HepG2 (cell line): ENCODE measurements around the gene SLC22A31. TPM values are rescaled to one million over a fixed set of nuclear protein-coding genes. Genes with fewer than 3 reads are reported as not detected.

Experiments used
- ETV6 ChIP-seq: sonication (generic); formaldehyde crosslinking; conservative IDR thresholded peaks from 2 replicates; pipeline ENCODE4 v1.4.0; 2020; ENCODE audit warnings: missing genetic modification reagents
- HNRNPK ChIP-seq: fragments of 200-400 bp; formaldehyde crosslinking; IDR thresholded peaks from 2 replicates; pipeline ENCODE4 v1.6.1; 2018; ENCODE audit warnings: low read length, low read depth, moderate library complexity, mild to moderate bottlenecking; ENCODE audit not compliant: poor library complexity, severe bottlenecking
- KLF11 ChIP-seq: IDR thresholded peaks from 2 replicates; pipeline ENCODE4 v1.6.1; 2016; ENCODE audit warnings: missing compliant biosample characterization
- PAF1 ChIP-seq: IDR thresholded peaks from 2 replicates; pipeline ENCODE4 v1.6.1; 2016; ENCODE audit warnings: missing genetic modification reagents, missing compliant biosample characterization
- PITX1 ChIP-seq: sonication (generic); formaldehyde crosslinking; IDR thresholded peaks from 2 replicates; pipeline ENCODE4 v1.5.1; 2020; ENCODE audit warnings: mild to moderate bottlenecking, missing genetic modification reagents
- PPARG ChIP-seq: conservative IDR thresholded peaks from 2 replicates; pipeline ENCODE4 v1.6.1; 2016; ENCODE audit warnings: missing biosample characterization, missing genetic modification reagents
- ZFYVE20 ChIP-seq: sonication (generic); formaldehyde crosslinking; IDR thresholded peaks from 2 replicates; pipeline ENCODE4 v1.8.0; 2023; ENCODE audit warnings: low read depth, mild to moderate bottlenecking, moderate library complexity, missing genetic modification reagents, borderline replicate concordance
- ZNF160 ChIP-seq: sonication (generic); formaldehyde crosslinking; IDR thresholded peaks from 2 replicates; pipeline ENCODE4 v1.8.0; 2022; ENCODE audit warnings: mild to moderate bottlenecking, inconsistent platforms, missing genetic modification reagents
- ZNF24 ChIP-seq: fragments of 450-650 bp; IDR thresholded peaks from 2 replicates; pipeline ENCODE4 v1.6.1; 2017; ENCODE audit warnings: antibody characterized with exemption, mild to moderate bottlenecking
- ZNF331 ChIP-seq: sonication (generic); formaldehyde crosslinking; IDR thresholded peaks from 2 replicates; pipeline ENCODE4 v1.4.0; 2020; ENCODE audit warnings: missing genetic modification reagents
- ZNF441 ChIP-seq: sonication (generic); formaldehyde crosslinking; IDR thresholded peaks from 2 replicates; pipeline ENCODE4 v1.7.0; 2021; ENCODE audit warnings: missing genetic modification reagents, borderline replicate concordance
- ZNF841 ChIP-seq: sonication (generic); formaldehyde crosslinking; IDR thresholded peaks from 2 replicates; pipeline ENCODE4 v1.8.1; 2023; ENCODE audit warnings: missing genetic modification reagents, borderline replicate concordance
- polyA plus RNA-seq, 8 experiments: library from polyadenylated mRNA; depleted of rRNA in 3 of 8; stranded (reverse) in 7 of 8; unstranded in 1 of 8; fragments of >200 nt; fragmentation: Illumina TruSeq in 4 of 8; extraction: Trizol in 4 of 8; gene quantifications; 2 replicates each; pipeline versions ENCODE4 v1.2.1 to v1.2.3, GENCODE V29; 2011 to 2016; ENCODE audit warnings: low read depth in 4 of 8, missing spikeins in 1 of 8, mixed read lengths in 1 of 8; ENCODE audit not compliant: insufficient read depth in 1 of 8
- total RNA-seq, 5 experiments: library from RNA; depleted of rRNA; stranded (reverse); fragments of >200 nt; fragmentation: Illumina TruSeq; extraction: Trizol; gene quantifications; 2 replicates each; pipeline ENCODE4 v1.2.3, GENCODE V29; 2016; ENCODE audit warnings: low read depth in 1 of 5
- TF ChIP-seq, protein P1 (sequence below): sonication (generic); formaldehyde crosslinking; IDR thresholded peaks from 2 replicates; pipeline ENCODE4 v1.4.0; 2020; ENCODE audit warnings: missing genetic modification reagents
- TF ChIP-seq, protein P2 (sequence below): sonication (generic); formaldehyde crosslinking; IDR thresholded peaks from 2 replicates; pipeline ENCODE4 v1.5.1; 2020; ENCODE audit warnings: mild to moderate bottlenecking, missing genetic modification reagents, moderate library complexity
- TF ChIP-seq, protein P3 (sequence below): sonication (generic); formaldehyde crosslinking; IDR thresholded peaks from 2 replicates; pipeline ENCODE4 v1.5.1; 2020; ENCODE audit warnings: mild to moderate bottlenecking, moderate library complexity, missing genetic modification reagents
- TF ChIP-seq, protein P4 (sequence below): sonication (generic); formaldehyde crosslinking; IDR thresholded peaks from 2 replicates; pipeline ENCODE4 v1.5.1; 2020; ENCODE audit warnings: missing genetic modification reagents, mild to moderate bottlenecking, borderline replicate concordance

SLC22A31 gene
- total and polyA plus RNA-seq, 2 of the 13 experiments (the other 11 are each of a cell fraction or from before 2014, with no cell fraction given), result 67.3 to 83.3 TPM

DNA sequence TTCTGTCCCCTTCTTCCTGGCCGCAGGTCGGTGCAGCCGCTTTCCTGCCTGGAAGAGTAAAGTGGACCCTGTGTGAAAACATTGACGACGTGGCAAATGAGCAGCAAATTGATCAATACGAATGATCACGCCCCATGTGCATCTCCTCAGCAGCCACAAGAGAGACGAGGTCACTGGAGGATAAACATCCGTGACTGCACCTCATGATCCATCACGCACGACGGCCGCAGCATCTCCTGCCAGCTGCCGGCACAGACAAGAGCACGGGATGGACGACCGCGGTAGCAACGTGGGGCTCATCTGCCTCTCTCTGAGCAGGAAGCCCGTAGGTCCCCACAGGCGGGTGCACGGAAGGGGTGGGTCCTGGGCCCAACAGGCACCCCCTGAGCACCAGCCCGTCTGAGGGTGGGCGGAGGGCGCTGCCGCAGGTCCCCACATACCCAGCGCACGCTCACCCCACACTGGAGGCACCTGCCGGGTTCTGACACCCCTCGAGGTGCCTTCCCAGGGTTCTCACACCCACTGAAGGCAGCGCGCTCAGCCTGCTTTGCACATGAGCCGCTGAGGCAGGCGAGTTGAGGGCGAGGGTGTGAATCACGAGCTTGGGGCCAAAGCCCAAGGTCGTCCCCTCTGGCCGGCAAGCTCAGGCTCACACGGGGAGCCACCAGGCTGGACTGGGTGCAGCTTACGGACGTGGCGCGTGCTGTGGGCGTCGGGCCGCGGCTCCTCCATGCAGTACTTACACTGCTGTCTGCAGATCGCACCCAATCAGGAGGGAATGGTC lies 41.1 kb downstream of the SLC22A31 start (continued):
- TF ChIP-seq ZNF331 (CRISPR knock-in tag) (peak; percentile 90), ZNF841 (CRISPR knock-in tag) (no peak), KLF11 (CRISPR knock-in tag) (peak; percentile 66; the same call in 1 of the 2 replicates), PAF1 (no peak), ETV6 (0 out of 2 replicates have a peak, but pooled peaks have one; percentile 38), ZFYVE20 (no peak), PPARG (CRISPR knock-in tag) (peak; percentile 92), ZNF160 (CRISPR knock-in tag) (peak; percentile 56; the same call in 1 of the 2 replicates), ZNF441 (CRISPR knock-in tag) (peak; percentile 61; the same call in 1 of the 2 replicates), HNRNPK (no peak), PITX1 (CRISPR knock-in tag) (peak; percentile 63), ZNF24 (no peak)
- TF ChIP-seq, protein P1, sequence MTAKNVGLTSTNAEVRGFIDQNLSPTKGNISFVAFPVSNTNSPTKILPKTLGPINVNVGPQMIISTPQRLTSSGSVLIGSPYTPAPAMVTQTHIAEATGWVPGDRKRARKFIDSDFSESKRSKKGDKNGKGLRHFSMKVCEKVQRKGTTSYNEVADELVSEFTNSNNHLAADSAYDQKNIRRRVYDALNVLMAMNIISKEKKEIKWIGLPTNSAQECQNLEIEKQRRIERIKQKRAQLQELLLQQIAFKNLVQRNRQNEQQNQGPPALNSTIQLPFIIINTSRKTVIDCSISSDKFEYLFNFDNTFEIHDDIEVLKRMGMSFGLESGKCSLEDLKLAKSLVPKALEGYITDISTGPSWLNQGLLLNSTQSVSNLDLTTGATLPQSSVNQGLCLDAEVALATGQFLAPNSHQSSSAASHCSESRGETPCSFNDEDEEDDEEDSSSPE, result peak; percentile 91
- TF ChIP-seq, protein P2, sequence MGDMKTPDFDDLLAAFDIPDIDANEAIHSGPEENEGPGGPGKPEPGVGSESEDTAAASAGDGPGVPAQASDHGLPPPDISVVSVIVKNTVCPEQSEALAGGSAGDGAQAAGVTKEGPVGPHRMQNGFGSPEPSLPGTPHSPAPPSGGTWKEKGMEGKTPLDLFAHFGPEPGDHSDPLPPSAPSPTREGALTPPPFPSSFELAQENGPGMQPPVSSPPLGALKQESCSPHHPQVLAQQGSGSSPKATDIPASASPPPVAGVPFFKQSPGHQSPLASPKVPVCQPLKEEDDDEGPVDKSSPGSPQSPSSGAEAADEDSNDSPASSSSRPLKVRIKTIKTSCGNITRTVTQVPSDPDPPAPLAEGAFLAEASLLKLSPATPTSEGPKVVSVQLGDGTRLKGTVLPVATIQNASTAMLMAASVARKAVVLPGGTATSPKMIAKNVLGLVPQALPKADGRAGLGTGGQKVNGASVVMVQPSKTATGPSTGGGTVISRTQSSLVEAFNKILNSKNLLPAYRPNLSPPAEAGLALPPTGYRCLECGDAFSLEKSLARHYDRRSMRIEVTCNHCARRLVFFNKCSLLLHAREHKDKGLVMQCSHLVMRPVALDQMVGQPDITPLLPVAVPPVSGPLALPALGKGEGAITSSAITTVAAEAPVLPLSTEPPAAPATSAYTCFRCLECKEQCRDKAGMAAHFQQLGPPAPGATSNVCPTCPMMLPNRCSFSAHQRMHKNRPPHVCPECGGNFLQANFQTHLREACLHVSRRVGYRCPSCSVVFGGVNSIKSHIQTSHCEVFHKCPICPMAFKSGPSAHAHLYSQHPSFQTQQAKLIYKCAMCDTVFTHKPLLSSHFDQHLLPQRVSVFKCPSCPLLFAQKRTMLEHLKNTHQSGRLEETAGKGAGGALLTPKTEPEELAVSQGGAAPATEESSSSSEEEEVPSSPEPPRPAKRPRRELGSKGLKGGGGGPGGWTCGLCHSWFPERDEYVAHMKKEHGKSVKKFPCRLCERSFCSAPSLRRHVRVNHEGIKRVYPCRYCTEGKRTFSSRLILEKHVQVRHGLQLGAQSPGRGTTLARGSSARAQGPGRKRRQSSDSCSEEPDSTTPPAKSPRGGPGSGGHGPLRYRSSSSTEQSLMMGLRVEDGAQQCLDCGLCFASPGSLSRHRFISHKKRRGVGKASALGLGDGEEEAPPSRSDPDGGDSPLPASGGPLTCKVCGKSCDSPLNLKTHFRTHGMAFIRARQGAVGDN (CRISPR knock-in tag), result peak; percentile 99
- TF ChIP-seq, protein P3, sequence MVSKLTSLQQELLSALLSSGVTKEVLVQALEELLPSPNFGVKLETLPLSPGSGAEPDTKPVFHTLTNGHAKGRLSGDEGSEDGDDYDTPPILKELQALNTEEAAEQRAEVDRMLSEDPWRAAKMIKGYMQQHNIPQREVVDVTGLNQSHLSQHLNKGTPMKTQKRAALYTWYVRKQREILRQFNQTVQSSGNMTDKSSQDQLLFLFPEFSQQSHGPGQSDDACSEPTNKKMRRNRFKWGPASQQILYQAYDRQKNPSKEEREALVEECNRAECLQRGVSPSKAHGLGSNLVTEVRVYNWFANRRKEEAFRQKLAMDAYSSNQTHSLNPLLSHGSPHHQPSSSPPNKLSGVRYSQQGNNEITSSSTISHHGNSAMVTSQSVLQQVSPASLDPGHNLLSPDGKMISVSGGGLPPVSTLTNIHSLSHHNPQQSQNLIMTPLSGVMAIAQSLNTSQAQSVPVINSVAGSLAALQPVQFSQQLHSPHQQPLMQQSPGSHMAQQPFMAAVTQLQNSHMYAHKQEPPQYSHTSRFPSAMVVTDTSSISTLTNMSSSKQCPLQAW (CRISPR knock-in tag), result no peak; the same call in 1 of the 2 replicates
- TF ChIP-seq, protein P4, sequence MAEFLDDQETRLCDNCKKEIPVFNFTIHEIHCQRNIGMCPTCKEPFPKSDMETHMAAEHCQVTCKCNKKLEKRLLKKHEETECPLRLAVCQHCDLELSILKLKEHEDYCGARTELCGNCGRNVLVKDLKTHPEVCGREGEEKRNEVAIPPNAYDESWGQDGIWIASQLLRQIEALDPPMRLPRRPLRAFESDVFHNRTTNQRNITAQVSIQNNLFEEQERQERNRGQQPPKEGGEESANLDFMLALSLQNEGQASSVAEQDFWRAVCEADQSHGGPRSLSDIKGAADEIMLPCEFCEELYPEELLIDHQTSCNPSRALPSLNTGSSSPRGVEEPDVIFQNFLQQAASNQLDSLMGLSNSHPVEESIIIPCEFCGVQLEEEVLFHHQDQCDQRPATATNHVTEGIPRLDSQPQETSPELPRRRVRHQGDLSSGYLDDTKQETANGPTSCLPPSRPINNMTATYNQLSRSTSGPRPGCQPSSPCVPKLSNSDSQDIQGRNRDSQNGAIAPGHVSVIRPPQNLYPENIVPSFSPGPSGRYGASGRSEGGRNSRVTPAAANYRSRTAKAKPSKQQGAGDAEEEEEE, result no peak
